Inflammatory macrophage treated with lipopolysaccharide for 1 hour (primary cell): Measurements from ENCODE around the gene TRIO.

Experiments used
- DNase-seq, 2 donors: peaks; one replicate each; pipeline ENCODE4 v3.0.0-alpha.2; 2020 to 2022

The TRIO gene

DNA sequence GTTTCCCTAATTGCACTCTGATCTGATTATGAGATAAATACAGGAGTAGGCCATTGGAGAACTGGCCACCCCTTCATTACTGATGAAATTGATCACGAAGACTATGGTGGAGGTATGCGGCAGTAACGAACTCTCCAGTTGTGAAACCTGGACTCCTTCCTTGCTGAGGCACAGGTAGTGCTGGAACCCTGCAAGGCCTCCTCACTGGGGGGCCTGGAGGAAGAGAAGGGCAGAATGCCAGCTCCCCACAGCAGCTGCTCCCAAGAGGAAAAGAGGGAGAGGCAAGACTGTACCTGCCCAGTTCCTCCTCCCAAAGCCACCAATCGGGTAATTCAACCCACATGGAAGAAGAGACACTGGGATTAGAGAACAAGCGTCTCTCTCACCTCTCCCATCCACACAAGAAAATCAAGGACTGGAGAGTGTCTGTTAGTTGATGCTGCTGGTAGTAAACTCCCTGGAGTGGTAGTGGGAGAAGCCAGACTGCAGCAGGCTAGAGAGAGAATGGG, 19.1 kb upstream of the TRIO start:
- DNase-seq = no peak

DNA sequence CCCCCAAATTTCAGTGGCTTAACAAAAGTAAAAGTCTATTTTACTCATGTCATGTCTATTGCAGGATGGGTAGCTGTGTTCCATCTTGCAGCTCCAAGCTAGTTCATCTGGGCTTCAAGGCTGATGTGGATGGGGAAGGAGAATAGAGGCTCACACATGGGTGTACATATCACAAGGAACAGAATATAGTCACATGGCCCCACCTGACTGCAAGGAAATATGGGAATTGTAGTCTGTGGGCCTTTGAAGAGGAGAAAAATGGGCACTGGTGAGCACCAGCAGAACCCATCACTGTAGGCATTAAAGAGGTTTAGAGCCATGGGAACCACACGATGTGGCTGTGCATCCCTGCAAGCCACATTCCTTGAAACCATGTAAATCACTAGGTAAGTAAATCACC, 17.9 kb upstream of the TRIO start:
- DNase-seq = no peak

DNA sequence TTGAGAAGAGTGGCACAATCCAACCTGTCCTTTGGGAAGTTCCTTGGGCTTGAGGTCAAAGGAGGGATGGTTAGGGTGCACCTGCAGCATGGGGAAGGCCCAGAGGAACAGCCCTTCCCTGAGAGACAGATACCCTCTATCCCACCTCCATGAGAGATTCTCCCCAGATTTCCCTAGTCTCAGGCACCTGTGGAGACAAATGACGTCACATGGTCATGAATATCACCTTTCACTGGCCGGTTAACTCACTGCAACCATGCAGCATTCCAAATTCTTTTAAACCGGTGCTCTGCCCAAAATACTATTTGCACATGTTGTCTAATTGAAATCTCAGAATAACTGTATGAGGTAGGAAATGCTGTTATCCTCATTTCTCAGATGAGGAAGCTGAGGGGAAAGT, 15.6 kb upstream of the TRIO start:
- no peak for DNase-seq

DNA sequence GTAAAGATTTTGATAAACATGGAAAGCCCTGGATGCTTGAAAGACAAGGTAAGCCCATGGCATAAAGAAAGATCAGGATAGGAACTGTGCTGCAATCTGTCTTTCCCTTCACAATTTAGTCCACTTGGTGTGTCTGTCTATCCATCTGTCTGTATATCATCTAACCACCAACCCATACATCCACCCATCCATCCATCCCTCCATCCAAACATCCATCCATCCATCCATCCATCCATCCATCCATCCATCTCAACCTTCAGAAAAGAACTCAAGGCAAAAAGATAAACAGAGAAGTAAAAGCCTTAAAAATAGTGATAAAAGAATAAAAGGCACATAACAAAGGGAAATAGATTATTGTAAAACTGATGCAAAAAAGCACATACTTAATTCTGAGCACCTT, 15.1 kb upstream of the TRIO start:
- DNase-seq = no peak

DNA sequence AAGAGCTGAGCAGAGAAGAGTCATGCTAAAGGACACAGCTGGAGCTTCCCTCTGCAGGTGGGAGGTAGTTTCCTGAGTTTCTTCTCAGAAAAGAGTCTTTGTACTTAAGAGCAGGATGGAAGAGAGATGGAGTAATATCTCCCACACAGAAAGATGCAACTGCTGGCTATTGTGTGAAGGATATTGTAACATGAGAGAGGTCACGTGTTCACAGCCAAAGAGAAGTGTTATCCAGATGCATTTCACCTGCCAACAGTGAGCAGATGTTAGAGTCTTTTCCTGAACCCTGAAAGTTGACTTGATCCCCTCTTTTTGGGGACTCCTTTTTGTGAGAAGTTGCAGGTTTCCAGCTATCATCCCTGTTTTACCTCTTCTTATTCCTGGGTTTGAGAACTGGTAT, 14.0 kb upstream of the TRIO start:
- DNase-seq = no peak

DNA sequence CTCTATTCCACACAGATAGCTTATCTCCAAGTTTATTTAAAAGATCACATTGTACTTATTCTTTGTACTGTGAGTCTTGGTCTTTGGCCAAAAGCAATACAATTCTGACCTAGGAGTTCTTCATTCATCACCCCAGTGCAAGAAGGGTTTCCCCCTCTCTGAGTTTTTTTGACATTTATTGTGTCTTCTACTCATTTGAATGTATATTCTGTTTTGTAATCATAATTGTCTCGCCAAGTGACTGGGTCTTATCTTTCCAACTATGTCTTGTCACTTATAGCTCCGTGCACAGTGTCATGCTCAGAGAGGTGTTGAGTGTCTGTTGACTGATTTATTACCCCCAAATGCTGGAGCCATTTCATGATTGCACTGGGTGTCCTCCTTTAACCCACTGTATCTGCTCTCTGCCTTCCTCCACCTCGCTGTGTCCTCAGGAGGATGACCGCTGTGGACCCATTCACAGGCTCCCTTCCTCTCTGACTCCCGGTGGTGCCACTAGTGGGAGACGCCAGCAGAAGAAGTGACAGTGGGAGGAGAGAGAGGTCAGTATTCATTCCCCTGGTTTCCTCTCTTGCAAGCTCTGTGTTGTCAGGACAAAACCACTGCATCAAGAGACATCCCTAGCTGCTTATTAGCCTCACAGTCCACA, 11.2 kb upstream of the TRIO start:
- no peak for DNase-seq

DNA sequence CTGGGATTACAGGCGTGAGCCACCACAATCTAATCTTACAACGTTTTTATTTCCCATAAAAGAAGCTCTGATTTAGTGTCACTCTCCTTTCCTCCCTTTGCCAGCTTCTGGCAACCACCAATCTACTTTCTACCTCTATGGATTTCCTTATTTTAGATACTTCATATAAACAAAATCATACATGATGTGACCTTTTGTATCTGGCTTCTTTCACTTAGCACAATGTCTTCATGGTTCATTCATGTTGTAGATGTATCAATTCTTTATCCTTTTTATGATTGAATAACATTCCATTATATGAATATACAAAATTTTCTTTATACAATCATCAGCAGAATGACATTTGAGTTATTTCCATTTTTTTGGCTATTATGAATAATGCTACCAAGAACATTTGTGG, 9.7 kb upstream of the TRIO start:
- DNase-seq = no peak

DNA sequence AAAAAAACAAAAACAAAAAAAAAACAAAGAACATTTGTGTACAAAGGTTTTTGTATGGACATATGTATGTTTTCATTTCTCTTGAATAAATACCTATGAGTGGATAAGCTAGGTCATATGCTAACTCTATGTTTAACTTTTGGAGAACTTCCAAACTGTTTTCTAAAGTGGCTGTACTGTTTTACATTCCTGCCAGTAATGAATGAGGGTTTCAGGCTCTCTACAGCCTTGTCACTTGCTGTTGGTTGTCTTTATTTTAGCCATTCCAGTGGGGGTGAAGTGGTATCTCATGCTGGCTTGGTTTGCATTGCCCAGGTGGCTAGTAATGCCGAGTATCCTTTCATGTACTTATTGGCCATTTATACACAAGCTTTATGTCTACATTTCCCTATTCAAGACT, 9.1 kb upstream of the TRIO start:
- DNase-seq = no peak

DNA sequence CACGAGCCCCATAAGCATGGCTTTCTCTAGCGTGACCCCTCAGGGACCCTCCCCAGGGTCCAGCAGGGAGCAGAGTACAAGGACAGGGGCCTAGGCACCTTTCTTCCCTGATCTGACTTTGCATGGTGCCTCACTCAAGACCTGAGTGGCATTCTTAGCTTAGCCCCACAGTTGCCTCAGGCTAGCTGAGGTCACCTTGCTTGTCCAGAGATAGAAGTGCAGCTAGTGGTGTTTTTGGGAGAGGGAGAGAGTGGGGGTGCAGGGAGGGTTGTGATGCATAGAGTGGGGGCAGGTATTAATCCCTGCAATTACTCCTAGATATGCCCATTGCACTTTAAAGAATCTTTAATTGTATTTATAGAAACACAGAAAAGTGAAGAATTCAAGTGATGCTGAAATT, 8.4 kb upstream of the TRIO start:
- no peak for DNase-seq

DNA sequence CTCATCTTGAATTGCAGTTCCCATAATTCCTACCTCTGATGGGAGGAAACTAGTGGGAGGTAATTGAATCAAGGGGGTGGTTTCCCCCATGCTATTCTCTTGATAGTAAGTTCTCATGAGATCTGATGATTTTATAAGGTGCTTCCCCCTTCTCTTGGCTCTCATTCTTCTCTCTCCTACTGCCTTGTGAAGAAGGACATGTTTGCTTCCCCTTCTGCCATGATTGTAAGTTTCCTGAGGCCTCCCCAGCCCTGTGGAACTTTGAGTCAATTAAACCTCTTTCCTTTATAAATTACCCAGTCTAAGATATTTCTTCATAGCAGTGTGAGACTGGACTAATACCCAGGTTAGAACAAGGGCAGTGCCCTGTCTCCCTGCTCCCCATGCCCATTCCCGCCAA, 7.5 kb upstream of the TRIO start:
- no peak for DNase-seq

DNA sequence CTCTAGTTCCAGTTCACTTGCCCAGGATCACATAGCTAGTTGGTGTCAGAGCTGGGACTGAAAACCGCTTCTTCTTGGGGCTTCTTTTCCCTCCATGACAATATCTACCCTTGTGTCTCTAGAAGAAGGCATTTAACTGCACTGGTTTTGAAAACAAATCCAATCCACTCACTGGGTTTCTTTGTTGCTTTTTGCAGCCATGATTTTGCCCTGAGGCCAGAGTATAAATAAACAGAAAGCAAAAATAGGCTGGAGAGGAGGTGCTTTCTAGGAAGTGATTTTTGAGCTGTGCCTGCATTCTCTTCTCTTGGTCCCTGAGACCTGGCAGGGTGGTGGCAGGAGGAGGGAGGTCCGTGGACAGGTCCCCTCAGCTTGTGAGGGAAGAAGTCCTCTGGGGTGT, 6.9 kb upstream of the TRIO start:
- no peak for DNase-seq

DNA sequence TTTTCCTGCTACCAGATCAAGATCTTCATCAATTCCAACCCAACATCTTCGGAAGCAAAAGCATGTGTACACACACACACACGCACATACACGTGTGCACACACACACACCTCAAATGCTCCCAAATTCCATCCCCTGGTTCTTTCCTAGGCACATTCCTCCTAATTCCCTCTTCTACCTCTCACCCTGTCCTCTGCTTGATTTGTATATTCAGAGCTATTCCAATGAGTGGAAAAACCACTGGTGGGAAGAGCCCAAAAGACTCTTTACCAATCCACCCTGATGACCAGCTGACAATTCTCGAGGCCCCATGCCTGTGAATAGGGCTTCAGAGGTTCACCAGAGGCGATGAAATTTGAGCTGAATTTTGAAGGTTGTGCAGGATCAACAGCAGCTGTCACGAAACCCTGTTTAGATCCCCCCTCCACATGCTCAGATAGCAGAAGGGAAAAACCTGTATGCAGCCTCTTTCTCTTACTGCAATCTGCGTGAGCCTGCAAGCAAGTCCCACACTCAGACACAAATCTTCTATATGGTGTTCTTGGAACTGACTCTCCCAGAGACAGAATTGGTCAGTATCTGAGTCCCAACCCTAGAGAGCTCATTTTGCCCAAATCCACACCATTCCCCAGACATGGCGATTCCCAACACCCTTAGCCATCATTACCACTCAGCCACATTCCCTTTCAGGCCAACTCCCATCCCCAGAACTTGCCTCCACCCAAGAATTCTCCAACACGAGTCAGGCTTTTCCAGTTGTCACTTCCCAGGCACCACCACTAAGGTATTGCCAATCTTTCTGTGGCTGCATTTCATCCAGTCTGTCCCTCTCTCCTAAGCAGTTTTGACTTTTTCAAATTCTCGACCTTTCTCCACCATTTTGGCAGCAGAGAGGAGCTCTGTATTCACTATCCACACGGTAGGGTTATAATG, 4.3 kb upstream of the TRIO start:
- no peak for DNase-seq

DNA sequence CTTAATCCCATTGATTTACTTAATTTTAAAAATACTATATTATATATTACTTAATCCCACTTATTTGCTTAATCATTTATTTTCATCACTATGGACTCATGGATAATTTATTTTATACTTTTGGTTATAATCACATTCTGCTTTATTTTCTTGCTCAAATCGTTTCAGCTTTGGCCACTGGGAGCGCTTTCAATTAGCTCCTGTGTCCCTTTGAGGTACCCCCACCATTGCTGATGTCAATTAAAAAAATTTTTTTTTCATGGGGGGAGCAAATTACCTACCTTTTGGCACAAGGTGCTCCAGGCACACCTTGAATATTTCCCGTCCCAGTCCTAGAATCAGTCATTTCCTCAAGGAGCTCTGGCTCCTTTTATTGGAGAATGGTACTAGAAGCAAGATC, 1.4 kb upstream of the TRIO start:
- DNase-seq = no peak

DNA sequence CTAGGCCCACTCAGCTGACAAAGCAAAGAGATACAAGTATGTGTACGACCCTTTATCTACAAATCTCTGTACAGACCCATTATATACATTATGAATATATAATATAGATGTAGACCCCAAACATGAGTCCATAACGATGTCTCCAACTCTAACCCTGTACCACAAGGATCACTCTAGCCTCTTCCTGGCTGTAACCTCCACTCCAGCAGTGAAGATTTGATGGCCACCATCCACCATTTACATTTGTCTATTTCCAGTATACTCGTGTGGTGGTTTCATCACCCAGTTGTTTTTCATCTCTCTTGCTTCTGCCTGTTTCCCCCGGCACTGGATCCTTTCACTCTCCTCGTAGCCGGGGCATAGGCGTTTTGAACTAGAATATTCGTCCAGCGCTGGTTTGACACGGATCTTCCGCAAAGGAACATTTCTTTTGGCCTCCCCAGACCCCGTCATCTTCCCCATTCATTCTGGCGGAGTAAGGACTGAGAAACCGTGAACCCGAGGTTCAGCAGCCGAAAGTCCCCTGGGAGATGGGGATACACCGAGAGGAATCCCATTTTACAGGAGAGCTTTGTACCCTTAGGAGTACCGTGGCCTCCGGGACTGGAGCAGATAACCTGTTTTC, 828 bp upstream of the TRIO start:
- DNase-seq = peak; percentile 16 to 18

DNA sequence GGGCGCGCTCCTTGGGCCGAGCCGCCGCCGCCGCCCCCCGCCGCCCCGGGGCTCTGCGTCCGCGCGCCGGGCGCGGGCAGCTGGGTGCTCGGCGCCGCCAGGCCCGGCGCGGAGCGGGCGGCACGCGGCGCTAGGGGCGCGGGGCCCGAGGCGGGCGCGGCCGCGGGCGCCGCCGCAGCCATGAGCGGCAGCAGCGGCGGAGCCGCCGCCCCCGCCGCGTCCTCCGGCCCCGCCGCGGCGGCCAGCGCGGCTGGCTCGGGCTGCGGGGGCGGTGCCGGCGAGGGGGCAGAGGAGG, 351 bp downstream of the TRIO start:
- DNase-seq = no peak

DNA sequence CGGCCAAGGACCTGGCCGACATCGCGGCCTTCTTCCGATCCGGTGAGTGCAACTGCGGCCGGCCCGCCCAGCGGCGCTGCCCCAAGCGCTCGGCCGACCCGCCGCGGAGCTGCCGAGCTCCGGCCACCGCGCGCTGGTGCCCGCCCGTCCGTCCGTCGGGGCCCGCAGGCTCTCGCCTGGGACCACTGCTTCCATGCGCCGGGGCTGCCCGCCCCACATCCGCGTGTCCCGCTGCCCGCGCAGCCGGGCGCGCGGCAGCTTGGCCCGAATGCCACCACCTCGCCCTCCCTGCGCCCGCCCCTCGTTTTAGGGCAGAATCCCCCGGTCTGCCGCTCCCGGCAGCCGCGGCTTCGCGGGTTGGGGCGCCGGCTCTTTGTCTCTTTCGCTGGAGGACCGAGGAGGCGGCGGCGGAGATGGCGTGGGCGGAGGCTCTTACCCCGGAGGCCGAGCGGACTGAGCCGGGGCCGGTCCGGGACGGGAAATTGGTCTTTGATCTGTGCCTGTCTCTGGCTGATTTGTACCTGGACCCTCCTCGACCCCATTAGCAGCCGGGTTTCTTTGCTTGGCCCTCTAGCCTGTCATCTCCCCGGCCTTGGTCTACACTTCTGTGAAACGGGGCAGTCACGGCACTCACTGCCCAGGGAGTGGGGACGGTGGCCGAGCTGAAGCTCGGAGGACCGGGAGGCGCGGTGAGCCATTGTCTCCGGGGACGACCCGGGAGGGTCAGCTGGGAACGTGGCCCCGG, 871 bp downstream of the TRIO start:
- DNase-seq = peak; percentile 31 to 59

DNA sequence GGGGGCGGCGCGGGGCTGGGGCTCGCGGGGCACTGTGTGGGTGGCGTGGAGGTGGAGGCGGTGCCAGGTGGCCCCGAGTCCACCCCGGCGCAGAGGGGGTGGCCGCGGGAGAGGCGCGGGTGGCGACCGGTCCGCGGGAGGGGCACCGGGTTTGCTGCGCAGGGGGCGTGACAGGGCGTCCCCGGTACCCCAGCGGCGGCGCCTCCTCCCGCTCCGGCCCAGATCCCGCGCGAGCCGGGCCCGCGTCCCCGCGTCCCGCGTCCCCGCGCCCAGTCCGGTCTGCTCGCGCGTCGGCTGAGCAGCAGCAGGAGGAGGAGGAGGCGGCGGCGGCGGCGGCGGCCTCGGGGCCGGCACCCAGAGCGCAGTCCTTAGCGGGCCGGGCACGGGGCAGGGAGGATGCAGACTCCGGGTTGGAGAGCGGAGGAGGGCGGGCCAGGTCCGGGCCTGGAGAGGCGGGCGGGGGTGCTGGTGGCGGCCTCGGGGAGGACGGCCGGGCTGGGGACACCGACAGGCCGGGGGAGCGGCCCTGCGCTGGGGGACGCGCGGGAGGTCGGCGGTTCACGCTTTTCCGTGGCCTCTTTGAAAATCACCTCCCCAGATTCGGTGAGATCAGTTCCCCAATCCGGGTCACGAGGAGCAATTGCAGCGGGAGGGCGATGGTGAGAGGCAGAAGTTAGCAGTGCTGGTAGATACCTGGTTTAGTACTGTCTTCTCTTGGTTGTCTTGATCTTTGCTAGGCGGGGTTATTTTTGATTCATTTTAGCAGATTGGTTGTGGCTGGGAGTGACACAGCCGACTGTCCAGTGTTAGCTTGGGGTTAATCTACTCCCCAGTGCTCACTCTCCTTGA, 1.7 kb downstream of the TRIO start:
- DNase-seq = peak; percentile 45 to 59

DNA sequence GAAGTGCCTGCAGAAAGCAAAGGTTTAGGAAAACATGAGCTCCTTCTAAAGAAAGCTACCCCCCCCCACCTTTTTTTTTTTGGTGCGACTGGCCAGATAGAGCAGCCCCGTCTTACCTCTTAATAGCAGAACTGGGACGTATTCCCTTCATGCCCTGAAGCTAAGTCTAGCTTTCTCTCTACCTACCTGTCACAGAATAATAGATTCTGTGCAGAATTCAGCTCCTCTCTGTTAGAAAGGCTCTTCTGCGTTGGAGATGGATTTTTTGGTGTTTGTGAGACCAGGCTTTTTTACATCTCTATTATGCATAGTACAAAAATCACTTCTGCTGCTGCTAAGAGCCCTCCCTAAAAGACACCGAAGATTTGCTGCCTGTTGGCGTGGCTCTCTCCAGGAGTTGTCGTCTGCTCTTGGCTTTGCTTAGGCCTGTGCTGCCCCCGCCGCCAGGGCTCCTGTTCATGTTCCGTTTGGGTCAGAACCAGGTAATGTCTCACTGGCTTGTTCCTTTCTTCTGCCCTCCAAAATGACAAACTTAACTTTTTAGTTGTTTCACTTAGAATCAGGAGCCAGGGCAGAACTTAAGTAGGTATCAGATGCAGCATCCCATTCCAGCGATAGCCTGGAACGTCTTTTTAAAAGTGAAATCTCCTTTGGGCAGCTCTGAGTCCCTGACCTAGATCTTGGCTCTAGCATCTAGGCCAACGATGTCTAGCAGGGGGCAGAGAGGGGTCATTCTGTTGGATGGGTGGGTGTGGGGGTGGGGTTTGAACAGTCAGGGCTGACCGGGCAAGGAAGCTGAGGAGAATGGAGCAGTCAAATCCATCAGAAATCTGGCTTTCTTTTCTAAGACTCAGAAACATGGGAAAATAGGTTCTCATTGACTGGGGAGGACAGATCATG, 2.5 kb downstream of the TRIO start:
- DNase-seq = no peak

DNA sequence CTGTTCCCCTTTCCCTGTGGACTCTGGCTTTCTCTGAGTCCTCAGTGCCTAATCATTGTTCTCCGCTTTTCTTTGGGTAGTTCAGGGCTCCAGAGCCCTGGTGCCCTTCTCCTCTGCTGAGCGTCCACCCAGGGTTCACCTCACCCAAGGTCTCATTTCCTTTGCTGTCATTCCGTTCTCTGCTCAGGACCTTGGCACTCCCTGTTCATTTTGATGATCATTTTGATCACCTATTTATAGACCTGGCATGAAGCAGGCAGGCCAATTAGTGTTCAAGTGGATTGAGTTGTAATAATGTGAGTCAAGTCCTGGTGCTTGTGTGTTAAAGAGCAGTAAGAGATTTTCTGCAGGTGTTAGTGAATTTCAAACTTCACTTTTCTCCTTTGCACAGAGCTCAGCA, 3.6 kb downstream of the TRIO start:
- DNase-seq = no peak

DNA sequence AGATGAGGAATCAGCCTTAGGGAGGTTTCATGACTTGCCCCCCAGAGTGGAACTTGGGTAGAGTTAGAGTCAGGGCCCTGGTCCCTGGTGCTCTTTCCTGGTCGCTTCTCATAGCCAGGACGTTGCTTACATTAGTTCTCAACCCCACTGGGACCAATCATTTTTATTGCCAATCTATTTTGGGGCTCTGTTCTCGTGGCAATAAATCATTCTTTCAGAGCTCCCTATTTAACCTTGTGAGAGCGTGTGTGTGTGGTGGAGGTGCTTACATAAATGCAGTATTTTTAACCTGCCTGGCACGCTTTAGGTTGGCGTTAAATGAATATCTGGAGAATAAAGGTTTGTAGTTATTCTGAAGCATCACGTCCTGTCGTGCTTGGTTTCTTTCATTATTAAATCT, 4.1 kb downstream of the TRIO start:
- no peak for DNase-seq

DNA sequence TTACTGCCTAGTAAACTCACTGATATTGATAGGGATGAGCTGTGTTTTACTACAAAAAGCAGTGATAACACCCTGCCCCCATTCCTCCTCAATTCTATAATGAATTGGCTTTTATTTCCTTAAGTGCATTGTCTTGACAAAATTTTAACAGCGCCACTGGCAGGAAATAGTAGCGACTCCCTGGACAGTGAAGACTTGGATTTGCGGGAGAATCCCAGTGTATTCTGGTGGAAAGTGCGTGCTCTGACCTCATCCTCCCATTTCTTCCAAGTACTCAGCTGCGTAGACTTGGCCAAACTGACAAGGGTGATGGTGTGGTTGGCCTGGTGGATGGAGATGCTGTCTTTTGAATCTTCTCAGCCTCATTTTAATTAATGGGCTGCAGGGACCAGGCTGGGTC, 5.3 kb downstream of the TRIO start:
- no peak for DNase-seq
